OCI-LY3 (cell line): ENCODE data around the gene MARCHF3.

Experiments
- H2AFZ ChIP-seq: fragments of 200-600, 300-600 bp; shearing (Covaris generic); 2 replicates; pipeline ENCODE4 v1.6.0; 2014; ENCODE audit warnings: antibody characterized with exemption, low read depth, low read length
- H3K27ac ChIP-seq: fragments of 200-600, 300-600 bp; sonication (generic); 2 replicates; pipeline ENCODE4 v1.5.1; 2014; ENCODE audit warnings: mild to moderate bottlenecking, low read length, moderate library complexity, mixed read lengths
- H3K27me3 ChIP-seq: fragments of 200-600, 300-600 bp; sonication (generic); 2 replicates; pipeline ENCODE4 v1.6.1; 2014; ENCODE audit warnings: low read depth, low read length, mixed read lengths
- H3K36me3 ChIP-seq: fragments of 200-600, 300-600 bp; sonication (generic); replicated peaks from 2 replicates; pipeline ENCODE3; 2014; ENCODE audit warnings: low read depth, low read length, mixed read lengths
- H3K4me1 ChIP-seq: fragments of 300-600, 200-600 bp; sonication (generic); 2 replicates; pipeline ENCODE4 v1.6.1; 2014; ENCODE audit warnings: low read length, mixed read lengths
- H3K4me2 ChIP-seq: fragments of 200-600, 300-600 bp; sonication (generic); 2 replicates; pipeline ENCODE4 v1.6.1; 2014; ENCODE audit warnings: low read length, mixed read lengths
- H3K4me3 ChIP-seq: fragments of 300-600, 200-600 bp; sonication (generic); 2 replicates; pipeline ENCODE4 v1.5.1; 2014; ENCODE audit warnings: antibody characterized with exemption, mild to moderate bottlenecking, low read length, moderate library complexity
- H3K79me2 ChIP-seq: fragments of 300-600, 200-600 bp; shearing (Covaris generic); 2 replicates; pipeline ENCODE4 v1.6.1; 2014; ENCODE audit warnings: mild to moderate bottlenecking, low read length, mixed read lengths
- H3K9ac ChIP-seq: fragments of 300-600, 200-600 bp; shearing (Covaris generic); 2 replicates; pipeline ENCODE4 v1.6.0; 2014; ENCODE audit warnings: mild to moderate bottlenecking, low read length, moderate library complexity
- H3K9me3 ChIP-seq: fragments of 200-600, 300-600 bp; shearing (Covaris generic); 2 replicates; pipeline ENCODE4 v1.6.1; 2014; ENCODE audit warnings: low read length, mixed read lengths; ENCODE audit not compliant: insufficient read depth
- H4K20me1 ChIP-seq: fragments of 200-600, 300-600 bp; sonication (generic); 2 replicates; pipeline ENCODE4 v1.6.1; 2016; ENCODE audit warnings: low read length, mixed read lengths; ENCODE audit not compliant: insufficient read depth
- EZH2phosphoT487 ChIP-seq: fragments of 200-600 bp; shearing (Covaris generic); IDR thresholded peaks from 2 replicates; pipeline ENCODE4 v1.6.1; 2018; ENCODE audit warnings: antibody characterized with exemption, mixed run types, low read depth
- TF ChIP-seq, protein P1 (sequence below): fragments of 200-600, 300-600 bp; sonication (generic); IDR thresholded peaks from 2 replicates; pipeline ENCODE4 v1.5.1; 2014; ENCODE audit warnings: antibody characterized with exemption, low read length, low read depth

MARCHF3 gene

DNA sequence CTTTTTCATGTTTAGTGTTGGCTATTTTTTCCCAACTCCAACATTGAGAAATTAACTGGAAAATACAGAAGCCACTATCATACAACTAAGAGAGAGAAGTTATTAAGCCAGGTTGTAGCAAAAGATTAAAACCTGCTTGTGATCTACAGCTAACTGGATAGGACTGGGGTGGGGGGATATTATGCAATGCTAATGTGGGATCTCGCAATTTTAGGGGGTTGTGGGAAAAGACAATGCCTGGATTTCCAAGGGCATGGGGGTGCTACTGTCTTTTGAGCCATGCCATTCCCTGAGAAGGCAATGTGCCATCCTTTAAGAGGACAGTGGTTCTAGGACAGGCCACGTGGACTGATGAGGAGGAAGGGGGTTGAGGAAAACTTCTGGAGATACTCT lies 46.5 kb downstream of the MARCHF3 start:
- Histone ChIP-seq H3K79me2 (peaks cover 11% of the 10 kb centered on the region; the same call in 1 of the 2 replicates), H3K4me3 (no peak overlapping the region), H3K36me3 (no peaks in the 10 kb centered on the region), H4K20me1 (no peaks in the 10 kb centered on the region), H3K4me1 (peaks cover 30% of the 10 kb centered on the region), H3K4me2 (no peak overlapping the region), H3K27ac (no peak overlapping the region), H3K9me3 (no peaks in the 10 kb centered on the region), H2AFZ (no peak overlapping the region), H3K9ac (no peak overlapping the region), H3K27me3 (no peaks in the 10 kb centered on the region)
- TF ChIP-seq EZH2phosphoT487, result no peak
- TF ChIP-seq, protein P1, sequence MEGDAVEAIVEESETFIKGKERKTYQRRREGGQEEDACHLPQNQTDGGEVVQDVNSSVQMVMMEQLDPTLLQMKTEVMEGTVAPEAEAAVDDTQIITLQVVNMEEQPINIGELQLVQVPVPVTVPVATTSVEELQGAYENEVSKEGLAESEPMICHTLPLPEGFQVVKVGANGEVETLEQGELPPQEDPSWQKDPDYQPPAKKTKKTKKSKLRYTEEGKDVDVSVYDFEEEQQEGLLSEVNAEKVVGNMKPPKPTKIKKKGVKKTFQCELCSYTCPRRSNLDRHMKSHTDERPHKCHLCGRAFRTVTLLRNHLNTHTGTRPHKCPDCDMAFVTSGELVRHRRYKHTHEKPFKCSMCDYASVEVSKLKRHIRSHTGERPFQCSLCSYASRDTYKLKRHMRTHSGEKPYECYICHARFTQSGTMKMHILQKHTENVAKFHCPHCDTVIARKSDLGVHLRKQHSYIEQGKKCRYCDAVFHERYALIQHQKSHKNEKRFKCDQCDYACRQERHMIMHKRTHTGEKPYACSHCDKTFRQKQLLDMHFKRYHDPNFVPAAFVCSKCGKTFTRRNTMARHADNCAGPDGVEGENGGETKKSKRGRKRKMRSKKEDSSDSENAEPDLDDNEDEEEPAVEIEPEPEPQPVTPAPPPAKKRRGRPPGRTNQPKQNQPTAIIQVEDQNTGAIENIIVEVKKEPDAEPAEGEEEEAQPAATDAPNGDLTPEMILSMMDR, result no peak

DNA sequence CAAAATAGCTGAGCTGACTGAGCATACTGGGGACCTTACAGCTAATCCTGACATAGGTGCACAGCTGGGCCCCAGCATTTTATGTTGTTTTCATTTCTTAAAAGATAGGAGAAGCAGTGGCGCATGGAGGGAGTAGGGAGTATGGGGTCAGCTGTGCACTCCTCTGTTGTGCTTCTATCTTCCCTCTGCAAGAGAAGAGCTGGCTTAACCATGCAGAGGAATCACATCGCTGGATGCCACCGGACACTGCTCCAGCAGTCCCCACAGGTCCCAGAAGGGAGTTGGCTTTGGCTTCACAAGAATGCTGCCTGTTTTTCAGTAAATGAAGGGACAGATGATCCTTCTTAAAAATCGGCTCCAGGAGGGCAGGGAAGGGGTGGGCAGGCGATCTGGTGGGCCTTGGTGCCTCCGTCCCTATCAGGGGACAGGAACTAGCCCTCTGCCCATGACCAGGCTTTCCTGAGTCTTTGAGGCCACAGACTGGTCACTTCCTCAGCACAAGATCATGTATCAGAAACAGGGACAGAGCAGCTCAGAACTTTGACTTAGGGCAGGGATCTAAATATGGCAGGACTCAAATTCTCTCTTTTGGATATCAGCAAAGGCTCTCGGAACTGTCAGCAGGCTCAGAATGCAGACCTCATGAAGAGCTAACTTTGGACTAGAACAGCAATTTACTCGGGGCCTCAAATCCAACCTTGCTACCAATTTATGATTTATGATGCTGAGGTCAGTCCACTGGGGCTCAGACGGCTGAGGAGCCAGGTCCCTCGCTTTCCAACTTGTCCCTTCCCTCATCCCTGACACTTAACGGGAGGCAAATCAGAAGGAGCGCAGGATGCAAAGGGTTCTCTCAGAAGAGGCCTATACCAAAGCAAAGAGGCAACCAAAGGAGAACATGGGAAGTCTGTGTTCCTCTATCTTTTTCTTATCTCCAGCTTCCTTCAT lies 47.2 kb downstream of the MARCHF3 start:
- no peaks in the 10 kb centered on the region for H3K27me3 ChIP-seq
- no peak for TF ChIP-seq EZH2phosphoT487
- TF ChIP-seq, protein P1, result no peak
- H4K20me1 ChIP-seq, result no peaks in the 10 kb centered on the region
- H3K27ac ChIP-seq, result no peak overlapping the region
- no peak overlapping the region for H3K4me2 ChIP-seq
- H3K4me1 ChIP-seq, result peaks cover 24% of the 10 kb centered on the region
- no peak overlapping the region for H3K4me3 ChIP-seq
- H3K9ac ChIP-seq, result no peak overlapping the region
- no peak overlapping the region for H2AFZ ChIP-seq
- no peaks in the 10 kb centered on the region for H3K9me3 ChIP-seq
- H3K79me2 ChIP-seq, result peaks cover 11% of the 10 kb centered on the region; the same call in 1 of the 2 replicates
- no peaks in the 10 kb centered on the region for H3K36me3 ChIP-seq

DNA sequence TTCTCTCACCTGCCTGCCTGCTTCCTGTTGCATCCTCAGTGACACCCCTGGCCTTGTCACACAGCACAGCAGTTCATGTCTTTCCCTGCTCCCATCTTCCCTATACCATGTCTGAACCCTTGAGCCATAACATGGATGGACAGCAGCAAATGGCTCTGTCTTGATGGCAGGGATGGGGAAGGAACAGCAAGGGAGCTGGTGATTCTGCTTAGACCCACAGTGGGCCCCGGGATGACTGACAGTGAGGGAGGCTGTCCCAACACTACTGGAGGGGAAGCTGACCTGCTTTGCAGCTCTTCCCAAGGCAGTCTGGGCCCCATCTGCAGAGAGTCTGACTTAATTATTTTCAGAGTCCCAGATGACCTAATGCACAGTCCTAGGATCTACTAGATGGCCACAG lies 48.2 kb downstream of the MARCHF3 start:
- Histone ChIP-seq H3K4me3 (no peak overlapping the region), H3K27ac (no peak overlapping the region), H2AFZ (no peak overlapping the region), H3K9me3 (no peaks in the 10 kb centered on the region), H3K4me1 (peaks cover 15% of the 10 kb centered on the region), H3K27me3 (no peaks in the 10 kb centered on the region), H3K9ac (no peak overlapping the region), H3K36me3 (no peaks in the 10 kb centered on the region), H3K79me2 (peaks cover 6% of the 10 kb centered on the region; the same call in 1 of the 2 replicates), H3K4me2 (no peak overlapping the region), H4K20me1 (no peaks in the 10 kb centered on the region)
- TF ChIP-seq EZH2phosphoT487, result no peak
- TF ChIP-seq, protein P1, result no peak

DNA sequence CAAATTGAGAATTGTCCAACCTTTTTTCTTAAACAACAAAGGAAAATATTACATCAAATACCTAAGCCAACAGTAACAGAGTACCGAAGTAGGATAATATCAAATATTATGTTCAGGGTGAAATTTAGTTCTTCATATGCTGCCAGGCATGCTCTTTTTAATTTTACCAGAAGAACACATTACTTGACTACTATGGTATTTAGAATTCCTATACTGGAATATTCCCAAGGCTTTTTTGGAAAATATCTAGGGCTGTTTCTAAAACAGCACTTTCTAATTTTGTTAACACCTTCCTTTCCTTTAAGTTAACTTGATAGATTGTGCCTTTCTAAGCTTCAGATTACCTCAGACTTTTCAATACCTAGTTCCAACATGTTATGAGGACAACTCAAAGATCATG lies 48.7 kb downstream of the MARCHF3 start:
- Histone ChIP-seq H4K20me1 (no peaks in the 10 kb centered on the region), H3K36me3 (no peaks in the 10 kb centered on the region)

More for the DNA sequence above, 48.7 kb downstream of the MARCHF3 start:
- Histone ChIP-seq H2AFZ (no peak overlapping the region), H3K27me3 (no peaks in the 10 kb centered on the region), H3K27ac (no peak overlapping the region), H3K79me2 (peaks cover 1% of the 10 kb centered on the region; the same call in 1 of the 2 replicates), H3K4me1 (peaks cover 10% of the 10 kb centered on the region), H3K4me2 (no peak overlapping the region), H3K9ac (no peak overlapping the region), H3K4me3 (no peak overlapping the region), H3K9me3 (no peaks in the 10 kb centered on the region)
- no peak for TF ChIP-seq EZH2phosphoT487
- TF ChIP-seq, protein P1, result no peak
